ENCODE data around the gene NRG2. TPM values are rescaled to one million over a fixed set of nuclear protein-coding genes. Genes with fewer than 3 reads are reported as not detected.

Gene NRG2
- total and polyA plus RNA-seq, 2 of the 8 experiments (the other 6 are each of a cell fraction or from before 2014, with no cell fraction given), result 0.27 to 0.54 TPM

DNA sequence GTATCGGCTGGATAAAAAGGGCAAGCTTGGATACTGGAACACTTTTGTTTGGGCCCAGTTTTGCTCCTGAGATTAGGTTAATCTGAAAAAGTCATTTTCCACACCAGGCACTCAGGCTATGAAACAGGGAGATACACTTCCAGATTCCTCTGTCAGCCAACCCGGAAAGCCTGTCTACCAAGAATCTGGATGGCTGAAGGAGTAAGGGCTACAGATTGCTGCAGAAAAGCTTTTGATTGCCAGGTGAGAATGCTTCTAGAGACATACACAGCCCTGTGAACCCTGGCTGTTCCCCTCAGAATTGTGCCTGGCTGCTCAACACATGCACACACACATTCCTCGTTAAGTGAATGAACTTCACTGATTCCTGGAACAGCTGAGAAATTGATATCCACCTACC lies 133.1 kb downstream of the NRG2 start (continued):
- TF ChIP-seq HDAC2 (IDR thresholded peaks at IDR 0.05; ENCODE audit: borderline replicate concordance in 1 of 2, low read depth in 2 of 2, low read length in 2 of 2), result no peak

Measured in H1 (cell line).